CD4-positive, alpha-beta T cell (primary cell): Measurements from ENCODE around the gene RGL2. TPM values are rescaled to one million over a fixed set of nuclear protein-coding genes. Genes with fewer than 3 reads are reported as not detected.

ENCODE experiments used
- ATAC-seq: fragments of 200-7000 bp; cut with Tn5 transposase; one replicate; pipeline ENCODE4 v1.10.0; 2022; ENCODE audit warnings: mild to moderate bottlenecking; ENCODE audit not compliant: poor library complexity
- CTCF ChIA-PET: fragments of 350-600 bp; sonication (Branson Sonifier 250); formaldehyde crosslinking; loops from one replicate; lab custom pipeline; 2021; ENCODE audit warnings: antibody characterized with exemption, inconsistent platforms; lab: Charles Lee
- POLR2A ChIA-PET: fragments of 350-600 bp; sonication (Branson Sonifier 250); formaldehyde crosslinking; loops from one replicate; lab custom pipeline; 2021; ENCODE audit warnings: antibody characterized with exemption, inconsistent platforms; lab: Charles Lee
- DNase-seq, 14 experiments: peaks; one replicate each; pipeline ENCODE4 v3.0.0-alpha.2; 2013 to 2020; ENCODE audit warnings: mixed read lengths in 2 of 14
- H3K27ac ChIP-seq, 2 donors: one replicate each; pipeline versions ENCODE4 v1.5.1 to v1.7.0; 2013; ENCODE audit warnings: low read length in 2 of 2, low read depth in 1 of 2, mild to moderate bottlenecking in 1 of 2
- H3K27me3 ChIP-seq, 2 experiments: 1 replicate in 1 of 2; 2 replicates in 1 of 2; pipeline versions ENCODE4 v1.6.1 to v1.7.0; 2013; ENCODE audit warnings: low read length in 2 of 2, control low read depth in 1 of 2, mild to moderate bottlenecking in 1 of 2, moderate library complexity in 1 of 2; ENCODE audit not compliant: insufficient read depth in 2 of 2, control insufficient read depth in 1 of 2
- H3K36me3 ChIP-seq: one replicate; pipeline ENCODE4 v1.6.1; 2013; ENCODE audit warnings: low read length, control low read depth; ENCODE audit not compliant: insufficient read depth
- H3K4me1 ChIP-seq: one replicate; pipeline ENCODE4 v1.6.1; 2013; ENCODE audit warnings: low read length, control low read depth; ENCODE audit not compliant: insufficient read depth
- H3K4me3 ChIP-seq: one replicate; pipeline ENCODE4 v1.5.1; 2013; ENCODE audit warnings: mild to moderate bottlenecking, low read length, moderate library complexity
- H3K9me3 ChIP-seq, 2 experiments: 1 replicate in 1 of 2; 2 replicates in 1 of 2; pipeline versions ENCODE4 v1.6.1 to v1.7.0; 2013; ENCODE audit warnings: low read length in 2 of 2, mild to moderate bottlenecking in 2 of 2, control low read depth in 1 of 2, moderate library complexity in 1 of 2; ENCODE audit not compliant: control insufficient read depth in 1 of 2, insufficient read depth in 1 of 2
- H3K27ac Mint-ChIP-seq: one replicate; pipeline ENCODE4 v1.8.0; 2020; ENCODE audit warnings: mixed read lengths
- H3K27me3 Mint-ChIP-seq: one replicate; pipeline ENCODE4 v1.8.0; 2021; ENCODE audit warnings: mixed read lengths
- H3K36me3 Mint-ChIP-seq: one replicate; pipeline ENCODE4 v1.8.0; 2021; ENCODE audit warnings: low read depth, mixed read lengths
- H3K4me1 Mint-ChIP-seq: one replicate; pipeline ENCODE4 v1.8.0; 2021; ENCODE audit warnings: low read depth, mixed read lengths
- H3K4me3 Mint-ChIP-seq: one replicate; pipeline ENCODE4 v1.8.0; 2020; ENCODE audit warnings: mild to moderate bottlenecking, mixed read lengths
- H3K9me3 Mint-ChIP-seq: one replicate; pipeline ENCODE4 v1.8.0; 2020; ENCODE audit warnings: mixed read lengths
- intact Hi-C, 2 experiments: fragments of 100-400 bp; cut with DNase I in 1 of 2; cut with micrococcal nuclease in 1 of 2; formaldehyde crosslinking; loops; one replicate each; pipeline versions ENCODE4 v1.15.1 to v1.9.0; 2023 to 2025; cut with DNase I, micrococcal nuclease
- total RNA-seq, 174 experiments: library from RNA in 2 of 174; stranded (reverse) in 2 of 174; gene quantifications; one replicate each; pipeline ENCODE4 v1.2.3 and lab custom pipeline; 2021 to 2026
- TF ChIP-seq, protein P1 (sequence below): fragments of 200-600 bp; IDR thresholded peaks from one replicate; pipeline ENCODE4 v1.8.0; 2022; ENCODE audit warnings: antibody characterized with exemption, mild to moderate bottlenecking

Gene RGL2
- total RNA-seq, 2 experiments from 2014 or later = 39.2 to 39.4 TPM

DNA sequence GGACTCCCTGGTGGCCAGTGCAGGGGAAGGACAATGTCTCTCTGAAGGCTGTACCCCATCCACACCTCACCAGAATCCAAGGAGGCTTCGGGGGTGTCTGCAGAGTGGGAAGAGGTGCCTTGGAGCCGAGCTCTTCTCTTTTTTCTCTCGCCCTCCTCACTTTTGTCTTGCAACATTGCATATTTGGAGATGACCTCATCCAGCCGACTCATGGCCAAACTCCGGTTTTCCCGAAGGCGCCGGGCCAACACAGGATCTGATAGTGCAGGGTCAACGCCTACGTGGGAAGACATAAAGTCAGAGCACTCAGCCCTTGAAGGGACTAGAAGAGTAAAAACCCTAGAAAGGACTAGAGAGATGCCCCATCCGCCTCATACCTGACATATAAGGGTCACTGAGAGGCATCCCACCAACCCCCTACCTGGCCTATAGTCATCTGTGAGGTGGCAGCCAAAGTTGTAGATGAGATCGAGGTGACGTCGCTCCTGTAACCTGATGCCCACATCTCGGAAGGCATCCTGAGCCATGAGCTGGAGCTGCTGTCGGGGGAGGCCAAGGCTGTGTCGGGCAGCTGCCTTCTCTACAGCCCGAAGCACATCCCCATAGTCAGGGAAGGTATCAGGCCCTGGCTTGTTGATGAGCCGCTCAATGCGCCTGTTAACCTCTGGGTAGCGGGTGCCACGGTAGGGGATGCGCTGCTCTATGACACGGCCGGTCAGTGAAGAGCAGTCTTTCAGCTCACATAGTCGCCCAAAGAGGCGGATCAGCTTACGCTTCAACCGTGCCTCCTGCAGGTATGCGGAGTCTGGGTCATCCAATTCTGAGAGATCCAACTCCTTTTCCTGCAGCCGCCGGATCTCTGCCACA is 21.8 kb upstream of the RGL2 start:
- ATAC-seq = no peak
- H3K27ac Mint-ChIP-seq = peak overlapping the region; percentile 96
- intact Hi-C loops = no loop called here
- POLR2A ChIA-PET = interaction anchor here (1.1 kb wide), 1 partner anchor 32 kb away, joined by 3 read pairs; the partner anchor contains the start of gene WDR46
- Histone ChIP-seq H3K4me1 (peaks cover 70% of the 10 kb centered on the region), H3K4me3 (no peak overlapping the region), H3K27me3 (no peaks in the 10 kb centered on the region), H3K27ac (peak overlapping the region in 1 of 2 donors; percentile 6), H3K9me3 (no peaks in the 10 kb centered on the region), H3K36me3 (peaks cover 37% of the 10 kb centered on the region)
- DNase-seq = peak in 1 of 14 experiments; percentile 24
- H3K9me3 Mint-ChIP-seq = no peaks in the 10 kb centered on the region
- H3K27me3 Mint-ChIP-seq = no peaks in the 10 kb centered on the region
- TF ChIP-seq, protein P1, sequence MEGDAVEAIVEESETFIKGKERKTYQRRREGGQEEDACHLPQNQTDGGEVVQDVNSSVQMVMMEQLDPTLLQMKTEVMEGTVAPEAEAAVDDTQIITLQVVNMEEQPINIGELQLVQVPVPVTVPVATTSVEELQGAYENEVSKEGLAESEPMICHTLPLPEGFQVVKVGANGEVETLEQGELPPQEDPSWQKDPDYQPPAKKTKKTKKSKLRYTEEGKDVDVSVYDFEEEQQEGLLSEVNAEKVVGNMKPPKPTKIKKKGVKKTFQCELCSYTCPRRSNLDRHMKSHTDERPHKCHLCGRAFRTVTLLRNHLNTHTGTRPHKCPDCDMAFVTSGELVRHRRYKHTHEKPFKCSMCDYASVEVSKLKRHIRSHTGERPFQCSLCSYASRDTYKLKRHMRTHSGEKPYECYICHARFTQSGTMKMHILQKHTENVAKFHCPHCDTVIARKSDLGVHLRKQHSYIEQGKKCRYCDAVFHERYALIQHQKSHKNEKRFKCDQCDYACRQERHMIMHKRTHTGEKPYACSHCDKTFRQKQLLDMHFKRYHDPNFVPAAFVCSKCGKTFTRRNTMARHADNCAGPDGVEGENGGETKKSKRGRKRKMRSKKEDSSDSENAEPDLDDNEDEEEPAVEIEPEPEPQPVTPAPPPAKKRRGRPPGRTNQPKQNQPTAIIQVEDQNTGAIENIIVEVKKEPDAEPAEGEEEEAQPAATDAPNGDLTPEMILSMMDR = no peak
- CTCF ChIA-PET = interaction anchor here (1.6 kb wide), 1 partner anchor 25 kb away, joined by 3 read pairs; no protein-coding TSS in a partner anchor
- peaks cover 69% of the 10 kb centered on the region for H3K36me3 Mint-ChIP-seq
- peaks cover 87% of the 10 kb centered on the region for H3K4me1 Mint-ChIP-seq
- H3K4me3 Mint-ChIP-seq = peak overlapping the region; percentile 100

DNA sequence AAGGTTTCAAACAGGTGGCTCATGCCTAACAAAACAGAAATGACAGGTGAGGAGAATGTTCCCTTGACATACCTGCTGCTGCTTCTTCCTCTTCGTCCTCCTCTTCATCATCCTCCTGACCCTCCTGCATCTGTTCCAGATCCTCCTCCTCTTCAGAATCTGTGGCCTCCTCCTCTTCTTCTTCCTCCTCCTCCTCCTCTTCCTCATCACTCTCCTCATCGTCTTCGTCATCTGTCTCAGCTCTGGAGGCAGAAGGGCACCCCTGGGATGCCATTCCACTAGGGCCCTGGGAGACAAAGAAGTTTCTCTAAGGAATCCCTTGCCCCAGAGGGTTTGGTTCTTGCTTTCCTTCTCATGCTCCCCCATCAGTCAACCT is 21.2 kb upstream of the RGL2 start:
- H3K4me1 Mint-ChIP-seq = peaks cover 92% of the 10 kb centered on the region
- Histone ChIP-seq H3K4me1 (peaks cover 77% of the 10 kb centered on the region), H3K36me3 (peaks cover 37% of the 10 kb centered on the region), H3K27me3 (no peaks in the 10 kb centered on the region), H3K4me3 (no peak overlapping the region), H3K9me3 (no peaks in the 10 kb centered on the region), H3K27ac (no peak overlapping the region)
- intact Hi-C loops = no loop called here
- ChIA-PET POLR2A (interaction anchor here (1.1 to 3.5 kb wide), 2 partner anchors 25 to 31 kb away, joined by 3 to 155 read pairs; partner anchors contain the start of gene WDR46), CTCF (interaction anchor here (1.6 kb wide), 1 partner anchor 26 kb away, joined by 3 read pairs; no protein-coding TSS in a partner anchor)
- H3K27ac Mint-ChIP-seq = peak overlapping the region; percentile 96
- DNase-seq (no peak), ATAC-seq (no peak)
- H3K4me3 Mint-ChIP-seq = peak overlapping the region; percentile 100
- H3K9me3 Mint-ChIP-seq = no peaks in the 10 kb centered on the region
- TF ChIP-seq, protein P1 = no peak
- H3K27me3 Mint-ChIP-seq = no peaks in the 10 kb centered on the region
- H3K36me3 Mint-ChIP-seq = peaks cover 69% of the 10 kb centered on the region

DNA sequence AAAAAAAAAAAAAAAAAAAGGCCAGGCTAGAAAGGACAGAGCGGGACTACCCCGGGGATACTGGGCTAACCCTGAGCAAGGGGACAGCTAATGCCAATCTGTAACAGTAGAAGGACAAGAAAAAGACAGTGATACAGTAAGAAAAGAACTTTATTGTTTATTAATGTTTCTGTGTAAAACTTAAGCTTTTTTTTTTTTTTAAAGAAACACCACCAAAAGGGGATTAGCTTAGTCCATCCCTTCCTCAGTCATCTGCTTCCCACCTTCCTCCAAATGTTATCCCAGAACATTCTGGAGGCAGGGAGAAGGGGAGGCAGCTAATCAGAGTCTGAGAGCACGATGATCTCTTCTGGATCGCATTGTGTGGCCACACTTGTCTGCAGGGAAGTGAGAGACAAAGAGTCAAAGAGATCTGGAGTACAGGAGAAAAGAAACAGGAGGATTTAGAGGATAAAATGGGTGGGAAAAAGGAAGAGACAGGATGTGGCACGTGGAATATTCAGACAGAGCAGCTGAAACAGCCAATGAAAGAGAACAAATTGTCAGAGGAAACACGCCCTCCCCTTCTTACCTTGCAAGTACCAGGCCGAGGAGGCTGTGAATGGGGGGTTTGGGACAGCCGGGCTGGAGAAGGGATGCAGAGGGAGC is 19.8 kb upstream of the RGL2 start:
- H3K4me1 Mint-ChIP-seq = peaks cover 98% of the 10 kb centered on the region
- H3K4me3 ChIP-seq = peak overlapping the region; percentile 67
- no peaks in the 10 kb centered on the region for H3K9me3 ChIP-seq
- ChIA-PET POLR2A (interaction anchor here (0.6 to 3.5 kb wide), 18 partner anchors 10 to 1666 kb away, joined by 3 to 155 read pairs (median 12); partner anchors contain the start of genes B3GALT4, BAG6, CUTA and PFDN6), CTCF (interaction anchor here (0.9 to 1.9 kb wide), 6 partner anchors 19 to 107 kb away, joined by 3 to 12 read pairs (median 6); partner anchors contain the start of genes KIFC1, RGL2, RPS18 and VPS52)
- DNase-seq (no peak), ATAC-seq (no peak)
- H3K27me3 ChIP-seq = no peaks in the 10 kb centered on the region
- TF ChIP-seq, protein P1 = no peak
- peaks cover 82% of the 10 kb centered on the region for H3K36me3 Mint-ChIP-seq
- H3K27me3 Mint-ChIP-seq = no peaks in the 10 kb centered on the region
- peaks cover 37% of the 10 kb centered on the region for H3K36me3 ChIP-seq
- peak overlapping the region; percentile 81 to 86 for H3K27ac ChIP-seq
- H3K4me3 Mint-ChIP-seq = peak overlapping the region; percentile 100
- H3K27ac Mint-ChIP-seq = peak overlapping the region; percentile 94
- intact Hi-C loops = loop anchor here in 1 of 2 experiments (1.0 kb wide), 1 partner anchor 26 kb away; no protein-coding TSS in a partner anchor
- H3K9me3 Mint-ChIP-seq = no peaks in the 10 kb centered on the region
- H3K4me1 ChIP-seq = peaks cover 78% of the 10 kb centered on the region
